Mesenchymal stem cell (in vitro differentiated cells and primary cell): ENCODE data around the gene WNT2. TPM values are rescaled to one million over a fixed set of nuclear protein-coding genes. Genes with fewer than 3 reads are reported as not detected.

Source experiments
- DNase-seq: peaks from one replicate; pipeline ENCODE4 v3.0.0-alpha.2; 2013
- H2AFZ ChIP-seq: one replicate; pipeline ENCODE4 v1.6.1; 2013; ENCODE audit warnings: low read depth, mild to moderate bottlenecking, control low read depth, inconsistent platforms, low read length, moderate library complexity
- H2AK5ac ChIP-seq: 2 replicates; pipeline ENCODE4 v1.6.1; 2013; ENCODE audit warnings: low read length, moderate library complexity, mild to moderate bottlenecking, inconsistent platforms; ENCODE audit not compliant: severe bottlenecking
- H2BK120ac ChIP-seq: one replicate; pipeline ENCODE4 v1.6.1; 2013; ENCODE audit warnings: low read depth, mild to moderate bottlenecking, inconsistent platforms, low read length, moderate library complexity
- H2BK12ac ChIP-seq, 2 experiments: one replicate each; pipeline ENCODE4 v1.6.1; 2013; ENCODE audit warnings: inconsistent platforms in 2 of 2, low read length in 2 of 2, mild to moderate bottlenecking in 2 of 2, moderate library complexity in 2 of 2, control low read depth in 1 of 2
- H2BK15ac ChIP-seq: one replicate; pipeline ENCODE4 v1.6.1; 2013; ENCODE audit warnings: mild to moderate bottlenecking, low read depth, inconsistent platforms; ENCODE audit not compliant: poor library complexity, severe bottlenecking
- H2BK5ac ChIP-seq: 2 replicates; pipeline ENCODE4 v1.6.1; 2013; ENCODE audit warnings: low read depth, mild to moderate bottlenecking, low read length, control low read depth, inconsistent platforms; ENCODE audit not compliant: poor library complexity, severe bottlenecking
- H3K14ac ChIP-seq, 2 experiments: one replicate each; pipeline ENCODE4 v1.6.1; 2013; ENCODE audit warnings: inconsistent platforms in 2 of 2, low read length in 2 of 2, control low read depth in 1 of 2, mild to moderate bottlenecking in 1 of 2, moderate library complexity in 1 of 2
- H3K18ac ChIP-seq, 2 experiments: one replicate each; pipeline ENCODE4 v1.6.1; 2013; ENCODE audit warnings: inconsistent platforms in 2 of 2, low read length in 2 of 2, control low read depth in 1 of 2, low read depth in 1 of 2, mild to moderate bottlenecking in 1 of 2
- H3K23ac ChIP-seq, 2 experiments: one replicate each; pipeline ENCODE4 v1.6.1; 2013; ENCODE audit warnings: inconsistent platforms in 2 of 2, low read length in 2 of 2, mild to moderate bottlenecking in 2 of 2, moderate library complexity in 2 of 2, control low read depth in 1 of 2
- H3K27ac ChIP-seq: 2 replicates; pipeline ENCODE4 v1.5.1; 2013; ENCODE audit warnings: mild to moderate bottlenecking, moderate library complexity, low read length, control low read depth, inconsistent platforms; ENCODE audit not compliant: poor library complexity, severe bottlenecking
- H3K27me3 ChIP-seq, 2 experiments: 2 replicates each; pipeline versions ENCODE4 v1.6.1 to v1.7.0; 2013; ENCODE audit warnings: low read length in 2 of 2, mild to moderate bottlenecking in 2 of 2, moderate library complexity in 2 of 2, control low read depth in 1 of 2, inconsistent platforms in 1 of 2; ENCODE audit not compliant: control insufficient read depth in 1 of 2, insufficient read depth in 1 of 2
- H3K36me3 ChIP-seq, 2 experiments: 2 replicates each; pipeline versions ENCODE4 v1.6.1 to v1.7.0; 2013; ENCODE audit warnings: low read length in 2 of 2, control low read depth in 1 of 2, inconsistent platforms in 1 of 2, low read depth in 1 of 2, mild to moderate bottlenecking in 1 of 2; ENCODE audit not compliant: insufficient read depth in 2 of 2, control insufficient read depth in 1 of 2
- H3K4ac ChIP-seq, 2 experiments: one replicate each; pipeline ENCODE4 v1.6.1; 2013; ENCODE audit warnings: inconsistent platforms in 2 of 2, low read length in 2 of 2, mild to moderate bottlenecking in 2 of 2, moderate library complexity in 2 of 2, control low read depth in 1 of 2, low read depth in 1 of 2
- H3K4me1 ChIP-seq: 2 replicates; pipeline ENCODE4 v1.6.1; 2013; ENCODE audit warnings: low read depth, low read length, control low read depth; ENCODE audit not compliant: control insufficient read depth, insufficient read depth
- H3K4me2 ChIP-seq: 2 replicates; pipeline ENCODE4 v1.6.1; 2013; ENCODE audit warnings: low read length, mild to moderate bottlenecking, inconsistent platforms; ENCODE audit not compliant: poor library complexity, severe bottlenecking
- H3K4me3 ChIP-seq, 2 experiments: 2 replicates each; pipeline versions ENCODE4 v1.5.1 to v1.7.0; 2013; ENCODE audit warnings: low read length in 2 of 2, mild to moderate bottlenecking in 2 of 2, control low read depth in 1 of 2, low read depth in 1 of 2; ENCODE audit not compliant: insufficient read depth in 1 of 2
- H3K79me1 ChIP-seq: replicated peaks from 2 replicates; pipeline ENCODE4 v1.6.1; 2013; ENCODE audit warnings: mild to moderate bottlenecking, control low read depth, low read length, inconsistent platforms; ENCODE audit not compliant: poor library complexity, severe bottlenecking
- H3K9ac ChIP-seq: 2 replicates; pipeline ENCODE4 v1.7.0; 2013; ENCODE audit warnings: mild to moderate bottlenecking, low read length, moderate library complexity
- H3K9me3 ChIP-seq: 2 replicates; pipeline ENCODE4 v1.7.0; 2013; ENCODE audit warnings: mild to moderate bottlenecking, low read length; ENCODE audit not compliant: control insufficient read depth
- H4K8ac ChIP-seq: one replicate; pipeline ENCODE4 v1.6.1; 2013; ENCODE audit warnings: inconsistent platforms, mild to moderate bottlenecking, low read length, moderate library complexity
- H4K91ac ChIP-seq: one replicate; pipeline ENCODE4 v1.6.1; 2013; ENCODE audit warnings: mild to moderate bottlenecking, low read length, inconsistent platforms
- WGBS: methylation state at CpG from one replicate; pipeline ENCODE4 v1.1.7; 2013; ENCODE audit warnings: mixed read lengths; 5-methylcytosine and 5-hydroxymethylcytosine counted together
- small RNA-seq: library from polyadenylated mRNA; stranded (forward); fragments of <200 nt; extraction: miRNeasy Mini kit (QIAGEN cat#:217004); gene quantifications from one replicate; pipeline ENCODE3, GENCODE V24; 2013; ENCODE audit warnings: low read depth

Gene WNT2

DNA sequence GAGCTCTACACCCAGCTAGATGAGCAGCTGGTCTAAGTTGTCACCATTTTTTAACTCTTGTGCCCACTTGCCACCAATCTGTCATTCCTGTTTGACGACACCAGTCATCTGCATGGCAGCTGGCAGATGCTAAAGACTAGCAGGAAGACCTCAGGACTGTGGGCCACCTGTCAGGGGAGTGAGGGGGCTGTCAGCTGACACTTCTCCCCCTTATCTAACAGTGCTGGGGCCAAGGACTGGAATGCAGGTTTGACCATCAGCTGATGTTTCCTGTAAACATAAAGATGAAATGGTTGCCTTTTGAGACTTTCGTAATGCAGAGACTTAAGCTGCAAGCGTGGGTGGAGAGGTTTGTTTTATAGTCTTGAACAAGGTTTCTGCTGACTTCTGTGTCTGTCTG is 93.5 kb downstream of the WNT2 start:
- Histone ChIP-seq H2BK5ac (no peak overlapping the region), H3K9ac (no peak overlapping the region), H3K27me3 (no peaks in the 10 kb centered on the region), H4K91ac (no peak overlapping the region), H2BK12ac (no peak overlapping the region), H3K4me3 (no peak overlapping the region), H3K14ac (no peak overlapping the region), H3K9me3 (no peaks in the 10 kb centered on the region), H3K79me1 (no peaks in the 10 kb centered on the region), H3K36me3 (peaks cover 3 to 5% of the 10 kb centered on the region in 2 experiments), H3K23ac (no peak overlapping the region), H3K4ac (no peak overlapping the region), H3K27ac (no peak overlapping the region), H4K8ac (no peak overlapping the region), H2BK15ac (no peak overlapping the region), H3K4me1 (no peaks in the 10 kb centered on the region), H2AK5ac (no peak overlapping the region), H2BK120ac (no peak overlapping the region), H3K4me2 (no peak overlapping the region), H3K18ac (no peak overlapping the region), H2AFZ (no peak overlapping the region)
- WGBS: 74% methylated on average over 3 of the region's 3 CpGs
- DNase-seq: peak; percentile 61

DNA sequence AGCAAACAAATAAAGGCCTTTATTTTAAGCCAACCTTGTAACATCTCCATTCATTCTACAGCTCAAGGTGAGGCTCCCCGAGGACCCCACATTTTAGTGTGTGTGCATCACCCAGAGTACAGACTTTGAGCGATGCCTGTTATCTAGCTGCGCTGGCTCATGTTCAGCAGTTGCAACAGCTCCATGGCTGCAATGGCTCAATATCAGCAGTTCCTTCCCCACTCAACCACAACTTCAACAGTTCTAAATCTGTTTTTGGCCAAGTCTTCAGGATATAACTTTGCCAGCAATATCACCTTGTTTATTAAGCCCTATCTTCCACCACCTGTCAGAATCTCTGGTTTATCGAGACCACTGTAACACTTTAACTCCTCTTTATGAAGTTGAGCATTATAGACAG is 95.8 kb downstream of the WNT2 start:
- Histone ChIP-seq H3K4me2 (no peak overlapping the region), H2BK12ac (no peak overlapping the region), H2BK15ac (no peak overlapping the region), H3K27ac (no peak overlapping the region), H3K18ac (no peak overlapping the region), H3K36me3 (peaks cover 9 to 18% of the 10 kb centered on the region in 2 experiments), H3K79me1 (no peaks in the 10 kb centered on the region), H3K14ac (no peak overlapping the region), H2AFZ (no peak overlapping the region), H2BK120ac (no peak overlapping the region), H3K4me1 (no peaks in the 10 kb centered on the region), H2AK5ac (no peak overlapping the region), H4K8ac (no peak overlapping the region), H3K9me3 (no peaks in the 10 kb centered on the region), H3K23ac (no peak overlapping the region), H3K4me3 (no peak overlapping the region), H3K4ac (no peak overlapping the region), H4K91ac (no peak overlapping the region), H3K9ac (no peak overlapping the region), H3K27me3 (no peaks in the 10 kb centered on the region), H2BK5ac (no peak overlapping the region)
- no peak for DNase-seq
- 80% methylated on average over 3 of the region's 4 CpGs for WGBS

DNA sequence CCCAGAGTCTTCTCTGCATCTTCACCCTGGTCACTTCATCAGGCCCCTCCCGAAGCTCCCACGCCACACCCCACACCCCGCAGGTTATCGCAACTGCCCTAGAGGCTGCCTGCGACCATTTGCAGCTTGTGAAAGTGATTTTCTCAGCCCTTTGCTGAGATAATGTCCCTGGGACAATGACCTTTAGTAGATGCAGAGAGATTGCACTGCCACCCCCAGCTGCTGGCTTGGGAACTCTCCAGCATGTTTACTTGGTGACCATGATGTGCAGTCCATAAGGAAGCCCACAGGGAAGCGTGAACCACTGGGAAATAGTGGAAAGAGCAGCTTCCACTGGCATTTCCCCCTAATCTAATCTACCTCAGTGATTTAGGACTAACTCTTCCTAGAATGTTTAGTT is 97.3 kb downstream of the WNT2 start:
- no peaks in the 10 kb centered on the region for H3K27me3 ChIP-seq
- no peak overlapping the region for H3K18ac ChIP-seq

More for the DNA sequence above, 97.3 kb downstream of the WNT2 start:
- Histone ChIP-seq H4K8ac (no peak overlapping the region), H3K27ac (no peak overlapping the region), H3K4me1 (no peaks in the 10 kb centered on the region), H3K4me3 (no peak overlapping the region), H3K36me3 (peaks cover 13 to 26% of the 10 kb centered on the region in 2 experiments), H3K23ac (no peak overlapping the region), H4K91ac (no peak overlapping the region), H3K79me1 (no peaks in the 10 kb centered on the region), H3K9ac (no peak overlapping the region), H3K4ac (peak overlapping the region in 1 of 2 experiments; percentile 36), H2AFZ (no peak overlapping the region), H2BK120ac (no peak overlapping the region), H2BK5ac (no peak overlapping the region), H3K4me2 (no peak overlapping the region), H2BK12ac (no peak overlapping the region), H3K9me3 (no peaks in the 10 kb centered on the region), H2AK5ac (no peak overlapping the region), H2BK15ac (peak overlapping the region; percentile 2), H3K14ac (no peak overlapping the region)
- 86% methylated on average over 6 of the region's 6 CpGs for WGBS
- no peak for DNase-seq

Small RNA genes within 50 kb of the gene (small RNA-seq; reads per million reads assigned to genes)
- gene MTCYBP6: not detected
